GM10266 (cell line): ENCODE measurements around the gene ADSS1.

Source experiments
- DNase-seq: peaks from one replicate; pipeline ENCODE4 v3.0.0; 2012; ENCODE audit errors: extremely low spot score
- TF ChIP-seq, protein P1 (sequence below): IDR thresholded peaks from 2 replicates; pipeline ENCODE4 v1.5.1; 2012; ENCODE audit warnings: mild to moderate bottlenecking, low read depth; ENCODE audit not compliant: control insufficient read depth, insufficient read depth; ENCODE audit errors: missing control alignments

ADSS1 gene

DNA sequence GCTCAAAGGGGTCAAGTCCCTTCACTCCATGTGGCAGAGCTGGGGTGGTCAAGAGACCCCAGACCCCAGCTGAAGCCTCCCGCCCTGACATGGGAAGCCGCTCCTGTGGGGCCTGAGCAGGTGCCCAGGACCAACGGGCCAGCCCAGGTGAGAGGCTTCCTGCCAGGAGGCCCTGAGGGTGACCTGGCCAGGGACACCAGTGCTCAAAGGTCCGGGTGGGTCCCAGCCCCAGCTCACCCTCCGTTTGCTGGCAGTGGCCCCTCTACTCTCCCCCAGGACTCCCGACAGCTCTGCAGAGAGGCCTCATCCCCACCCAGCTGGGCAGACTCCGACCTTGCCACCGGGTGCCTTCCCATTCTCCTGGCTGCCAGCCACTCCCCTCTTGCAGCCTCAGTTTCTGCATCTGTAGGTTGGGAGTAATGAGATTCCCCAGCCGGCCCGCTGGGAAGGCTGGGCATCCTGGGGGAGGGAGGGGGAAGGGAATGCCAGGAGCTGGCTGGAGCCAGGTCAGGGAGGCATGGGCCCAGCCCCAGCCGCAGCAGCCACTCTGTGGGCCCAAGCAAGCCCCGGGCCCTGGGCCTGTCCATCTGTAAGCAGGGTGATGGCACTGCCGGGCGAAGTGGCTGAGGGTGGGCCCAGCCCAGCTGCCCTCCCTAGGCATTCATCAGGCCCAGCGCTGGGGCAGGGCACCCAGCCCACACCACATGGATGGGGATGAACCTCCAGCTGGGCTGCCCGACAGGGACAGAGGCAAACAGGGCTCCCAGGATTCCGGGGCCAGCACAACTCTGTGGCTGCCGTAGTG lies 44.9 kb upstream of the ADSS1 start:
- DNase-seq, result no peak
- TF ChIP-seq, protein P1, sequence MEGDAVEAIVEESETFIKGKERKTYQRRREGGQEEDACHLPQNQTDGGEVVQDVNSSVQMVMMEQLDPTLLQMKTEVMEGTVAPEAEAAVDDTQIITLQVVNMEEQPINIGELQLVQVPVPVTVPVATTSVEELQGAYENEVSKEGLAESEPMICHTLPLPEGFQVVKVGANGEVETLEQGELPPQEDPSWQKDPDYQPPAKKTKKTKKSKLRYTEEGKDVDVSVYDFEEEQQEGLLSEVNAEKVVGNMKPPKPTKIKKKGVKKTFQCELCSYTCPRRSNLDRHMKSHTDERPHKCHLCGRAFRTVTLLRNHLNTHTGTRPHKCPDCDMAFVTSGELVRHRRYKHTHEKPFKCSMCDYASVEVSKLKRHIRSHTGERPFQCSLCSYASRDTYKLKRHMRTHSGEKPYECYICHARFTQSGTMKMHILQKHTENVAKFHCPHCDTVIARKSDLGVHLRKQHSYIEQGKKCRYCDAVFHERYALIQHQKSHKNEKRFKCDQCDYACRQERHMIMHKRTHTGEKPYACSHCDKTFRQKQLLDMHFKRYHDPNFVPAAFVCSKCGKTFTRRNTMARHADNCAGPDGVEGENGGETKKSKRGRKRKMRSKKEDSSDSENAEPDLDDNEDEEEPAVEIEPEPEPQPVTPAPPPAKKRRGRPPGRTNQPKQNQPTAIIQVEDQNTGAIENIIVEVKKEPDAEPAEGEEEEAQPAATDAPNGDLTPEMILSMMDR, result no peak

DNA sequence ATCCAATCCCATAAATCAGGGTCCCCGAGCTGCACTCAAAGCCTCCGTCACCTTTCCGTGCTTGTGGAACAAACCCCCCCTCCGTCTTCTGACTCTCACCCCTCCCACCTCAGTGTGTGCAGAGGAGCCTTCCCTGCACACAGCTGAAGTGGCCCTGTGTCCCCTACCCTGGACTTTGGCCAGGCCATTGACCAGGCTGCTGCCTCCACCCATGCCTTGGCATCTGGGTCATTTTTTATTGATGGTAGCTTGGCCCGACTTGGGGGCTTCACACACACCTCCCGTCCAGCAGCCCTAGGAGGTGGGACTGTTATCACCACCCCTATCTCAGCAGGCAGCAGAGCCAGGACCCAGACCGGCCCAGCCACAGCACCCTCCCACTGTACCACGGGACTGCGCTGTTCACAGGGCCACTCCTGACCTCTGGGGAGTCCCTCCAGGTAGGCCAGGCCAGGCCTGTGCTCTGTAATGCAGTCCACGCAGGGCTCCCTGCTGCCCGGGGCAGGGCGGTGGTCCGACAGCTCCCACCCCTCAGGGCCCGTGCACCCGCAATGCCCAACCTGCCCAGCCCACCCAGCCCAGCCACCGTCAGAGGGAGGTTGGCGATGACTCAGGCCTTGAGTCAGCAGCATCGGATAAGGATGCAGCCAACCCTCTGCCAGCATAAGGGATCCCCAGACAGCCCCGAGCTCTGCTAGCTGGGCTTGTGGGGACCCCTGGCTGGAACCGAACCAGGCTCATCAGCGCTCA lies 43.8 kb upstream of the ADSS1 start:
- DNase-seq, result no peak

DNA sequence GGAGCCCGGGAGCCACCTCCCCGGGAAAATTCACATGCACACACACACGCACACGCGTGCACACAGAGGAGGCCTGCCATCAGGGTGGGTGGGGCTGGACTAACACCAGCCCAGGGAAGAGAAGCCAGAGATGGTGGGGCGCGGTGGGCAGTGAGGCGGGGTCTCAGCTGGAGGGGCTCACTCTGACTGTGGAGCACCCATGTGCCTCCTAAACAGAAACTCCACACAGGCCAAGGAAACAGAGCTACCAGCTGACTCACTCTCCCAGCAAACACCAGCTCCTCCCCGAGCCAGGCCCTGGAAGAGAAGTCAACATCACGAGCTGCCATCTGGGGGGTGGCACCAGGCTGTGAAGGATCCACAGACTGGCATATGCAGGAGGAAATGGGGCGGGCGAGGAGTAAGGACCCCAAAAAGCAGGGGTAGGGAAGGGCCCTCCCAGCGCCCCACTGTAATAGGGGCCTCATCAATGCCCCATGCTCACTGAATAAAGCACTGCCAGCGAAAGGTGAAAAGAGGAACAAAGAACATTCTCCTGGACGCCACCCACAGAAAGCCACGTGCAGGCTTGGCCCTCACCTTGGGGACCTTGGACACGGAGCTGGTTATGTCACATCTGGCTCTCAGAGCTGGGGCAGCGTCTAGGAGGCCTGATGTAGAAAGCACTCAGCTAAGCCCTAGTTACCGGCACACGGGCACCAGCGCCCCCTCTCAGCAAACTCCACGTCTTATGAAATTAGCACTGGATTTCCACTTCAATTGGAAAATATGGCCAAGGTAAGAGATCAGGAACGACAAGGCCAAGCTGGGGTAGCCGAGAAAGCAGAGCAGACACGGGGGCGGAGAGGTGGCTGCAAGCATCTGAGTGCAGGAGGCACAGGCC lies 43.0 kb upstream of the ADSS1 start:
- DNase-seq, result no peak
- TF ChIP-seq, protein P1, result peak; percentile 41

More for the DNA sequence above, 43.8 kb upstream of the ADSS1 start:
- TF ChIP-seq, protein P1, result no peak

DNA sequence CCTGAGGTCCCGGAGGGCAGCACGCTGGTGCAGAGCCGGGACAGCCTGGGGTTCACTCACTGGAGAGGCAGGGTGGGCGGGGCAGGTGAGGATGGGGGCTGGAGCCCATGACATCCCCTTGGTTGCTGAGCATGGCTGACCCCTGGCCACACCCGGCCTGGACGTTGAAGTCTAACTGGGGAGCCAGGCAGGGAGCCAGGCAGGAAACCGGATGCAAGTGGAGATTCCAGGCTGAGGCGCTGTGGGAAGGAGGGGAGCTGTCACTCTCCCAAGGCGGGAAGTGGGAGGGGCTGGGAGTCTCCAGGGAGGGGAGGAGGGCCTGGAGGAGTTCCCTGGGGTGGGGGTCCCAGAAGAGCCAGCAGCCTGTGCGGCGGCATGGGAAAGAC lies 42.3 kb upstream of the ADSS1 start:
- TF ChIP-seq, protein P1, result no peak
- DNase-seq, result no peak

DNA sequence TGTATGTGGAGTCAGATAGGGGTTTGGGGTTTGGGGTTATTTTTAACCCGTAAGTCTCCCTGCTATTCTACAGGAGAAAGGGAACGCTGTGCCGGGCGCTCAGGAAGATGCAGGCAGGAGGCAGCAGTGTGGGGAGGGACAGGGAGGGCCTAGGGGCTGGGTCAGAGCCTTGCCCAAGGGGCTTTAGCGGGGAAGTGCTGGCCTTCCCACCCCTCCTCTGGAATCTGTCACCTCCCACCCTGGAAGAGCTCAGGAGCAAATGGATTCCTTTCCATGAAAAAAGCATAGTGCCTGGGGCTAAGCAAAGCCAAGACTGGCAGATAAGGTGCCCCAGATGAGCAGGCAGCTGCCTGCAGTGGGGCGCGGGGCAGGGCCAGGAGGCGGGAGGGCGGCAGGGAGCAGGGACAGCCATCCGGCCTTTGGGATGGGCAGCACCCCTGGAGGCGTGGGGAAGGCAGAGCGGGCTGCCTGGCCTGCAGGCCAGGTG lies 41.9 kb upstream of the ADSS1 start:
- DNase-seq, result no peak
- TF ChIP-seq, protein P1, result no peak

DNA sequence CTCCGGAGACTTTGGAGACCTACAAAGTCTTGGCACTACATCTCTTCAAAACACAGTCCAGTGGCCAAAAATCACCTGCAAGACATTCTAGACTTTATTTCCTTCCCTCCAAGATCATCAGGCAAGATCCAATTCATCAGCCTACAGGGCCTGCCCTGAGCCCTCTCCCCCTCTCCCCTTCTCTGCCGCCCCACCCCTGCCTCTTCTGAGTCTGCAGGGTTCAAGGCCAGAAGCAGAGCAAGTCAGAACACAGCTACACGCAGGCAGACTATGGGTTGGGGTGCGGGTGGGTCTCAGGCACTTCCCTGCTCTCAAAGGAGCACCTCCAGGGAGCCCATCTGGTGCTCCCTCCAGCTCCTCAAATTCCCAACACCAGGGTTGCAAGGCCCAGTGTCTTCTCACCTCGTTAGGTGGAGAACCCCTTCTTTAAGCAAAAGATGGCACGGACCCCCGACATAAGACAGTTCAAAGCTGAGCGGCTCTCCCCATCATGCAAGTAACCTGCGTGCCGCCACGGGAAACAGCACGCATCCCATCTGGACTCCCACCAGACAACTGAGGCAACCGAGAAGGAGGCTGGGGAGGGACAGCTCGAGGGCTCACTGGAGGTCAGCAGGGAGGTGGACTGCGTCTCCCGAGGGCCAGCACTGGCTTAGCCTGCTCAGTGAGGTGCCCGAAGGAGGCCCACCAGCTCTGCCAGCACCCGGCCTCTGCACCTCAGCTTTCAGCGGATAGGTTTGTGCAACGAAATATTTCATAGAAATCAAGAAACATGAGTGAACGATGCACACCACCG lies 40.2 kb upstream of the ADSS1 start:
- no peak for DNase-seq
- TF ChIP-seq, protein P1, result no peak
